Measurements from ENCODE around the gene UBE2H.

DNA sequence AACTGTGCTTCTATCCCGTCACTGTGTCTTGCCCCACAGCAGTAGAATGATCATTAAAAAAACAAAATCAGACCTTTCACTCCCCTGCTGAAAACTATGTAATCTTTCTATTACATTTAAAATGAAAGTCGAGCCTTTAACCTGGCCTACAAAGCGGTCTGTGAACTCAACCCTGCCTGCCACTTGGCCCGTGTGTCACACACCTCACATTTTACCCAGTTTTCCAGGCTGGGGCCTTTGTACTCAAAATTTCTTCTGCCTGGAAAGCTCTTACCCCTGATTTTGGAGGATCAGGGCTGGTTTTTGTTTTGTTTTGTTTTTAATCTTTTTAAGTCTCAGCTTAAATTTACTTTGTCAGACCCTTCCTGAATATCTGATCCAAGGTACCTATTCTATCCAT is 82.1 kb downstream of the UBE2H start:
- TF ChIP-seq ZNF274 (IDR thresholded peaks at IDR 0.05; ENCODE audit: insufficient read depth, insufficient read length) (no peak), POLR2AphosphoS5 (IDR thresholded peaks at IDR 0.05; ENCODE audit: low read length) (no peak)
- TF ChIP-seq, protein P1, sequence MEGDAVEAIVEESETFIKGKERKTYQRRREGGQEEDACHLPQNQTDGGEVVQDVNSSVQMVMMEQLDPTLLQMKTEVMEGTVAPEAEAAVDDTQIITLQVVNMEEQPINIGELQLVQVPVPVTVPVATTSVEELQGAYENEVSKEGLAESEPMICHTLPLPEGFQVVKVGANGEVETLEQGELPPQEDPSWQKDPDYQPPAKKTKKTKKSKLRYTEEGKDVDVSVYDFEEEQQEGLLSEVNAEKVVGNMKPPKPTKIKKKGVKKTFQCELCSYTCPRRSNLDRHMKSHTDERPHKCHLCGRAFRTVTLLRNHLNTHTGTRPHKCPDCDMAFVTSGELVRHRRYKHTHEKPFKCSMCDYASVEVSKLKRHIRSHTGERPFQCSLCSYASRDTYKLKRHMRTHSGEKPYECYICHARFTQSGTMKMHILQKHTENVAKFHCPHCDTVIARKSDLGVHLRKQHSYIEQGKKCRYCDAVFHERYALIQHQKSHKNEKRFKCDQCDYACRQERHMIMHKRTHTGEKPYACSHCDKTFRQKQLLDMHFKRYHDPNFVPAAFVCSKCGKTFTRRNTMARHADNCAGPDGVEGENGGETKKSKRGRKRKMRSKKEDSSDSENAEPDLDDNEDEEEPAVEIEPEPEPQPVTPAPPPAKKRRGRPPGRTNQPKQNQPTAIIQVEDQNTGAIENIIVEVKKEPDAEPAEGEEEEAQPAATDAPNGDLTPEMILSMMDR (IDR thresholded peaks at IDR 0.05 in 2 of 3, conservative IDR thresholded peaks at IDR 0.05 in 1 of 3; ENCODE audit: control insufficient read depth in 2 of 3, extremely low read depth in 1 of 3, insufficient read depth in 1 of 3, low read depth in 3 of 3, low read length in 3 of 3): no peak

Measured in GM12878 (cell line).